ENCODE measurements around the gene UFC1.

The UFC1 gene

GRCh38 chr1:161196111-161196510, 42.3 kb downstream of the UFC1 start:
- no peak for DNase-seq

- DNase-seq, result no peak
These were observed 43.0 kb downstream of the UFC1 start for GRCh38 chr1:161196521-161197451.

- no peak for DNase-seq
These were observed 43.9 kb downstream of the UFC1 start for GRCh38 chr1:161197560-161198193.

GRCh38 chr1:161198194-161198896, 44.6 kb downstream of the UFC1 start:
- no peak for DNase-seq

GRCh38 chr1:161198897-161199431, 45.2 kb downstream of the UFC1 start, which contains the start of gene ADAMTS4:
Gene ADAMTS4, minus strand, starts transcription at chr1:161199054. Its CDS starts 427 bp downstream, at chr1:161198627.
- no peak for DNase-seq

GRCh38 chr1:161199506-161200139, 45.8 kb downstream of the UFC1 start:
- no peak for DNase-seq

- no peak for DNase-seq
These were observed 46.7 kb downstream of the UFC1 start for GRCh38 chr1:161200421-161200991.

- DNase-seq, result no peak
These were observed 47.4 kb downstream of the UFC1 start for GRCh38 chr1:161200992-161201835.

- DNase-seq, result peak; percentile 93 to 96
These were observed 48.3 kb downstream of the UFC1 start, which contains the start of gene NDUFS2 for GRCh38 chr1:161201836-161202712. Gene NDUFS2, plus strand, starts transcription at chr1:161202367. Its CDS starts 19 bp downstream, at chr1:161202386.

- DNase-seq, result no peak
These were observed 52.8 kb downstream of the UFC1 start for GRCh38 chr1:161206411-161207140.

- DNase-seq, result no peak
These were observed 53.4 kb downstream of the UFC1 start for GRCh38 chr1:161207173-161207572.
